ENCODE measurements around the gene SCGN. TPM values are rescaled to one million over a fixed set of nuclear protein-coding genes. Genes with fewer than 3 reads are reported as not detected.

Gene SCGN
- total RNA-seq, 1 experiment from 2014 or later: not detected

DNA sequence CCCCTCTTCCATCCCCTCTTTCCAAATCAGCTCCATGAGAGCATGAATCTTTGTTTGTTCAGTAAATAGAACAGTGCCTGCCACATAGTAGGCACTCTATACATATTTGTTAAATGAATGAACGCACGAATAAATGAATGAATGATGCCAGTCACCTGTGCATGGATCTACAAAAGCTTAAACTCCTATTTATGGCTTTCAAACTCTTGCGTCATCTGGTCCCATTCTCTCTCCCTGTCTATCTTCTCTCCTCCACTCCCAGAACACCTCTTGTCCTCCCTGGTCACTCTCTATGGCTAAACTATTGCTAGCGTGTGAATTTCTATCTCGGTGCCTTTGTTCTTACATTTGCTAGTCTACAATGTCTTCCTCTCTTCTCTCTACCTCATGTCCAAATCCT lies 24.8 kb downstream of the SCGN start:
- DNase-seq (ENCODE audit: low spot score): no peak
- Mint-ChIP-seq H3K27ac (no peak overlapping the region), H3K9me3 (no peaks in the 10 kb centered on the region), H3K36me3 (no peaks in the 10 kb centered on the region), H3K4me3 (no peak overlapping the region), H3K4me1 (no peaks in the 10 kb centered on the region), H3K27me3 (ENCODE audit: low read depth) (no peaks in the 10 kb centered on the region)
- TF ChIP-seq GTF2I (CRISPR knock-in tag; conservative IDR thresholded peaks at IDR 0.05) (no peak), ZNF317 (CRISPR knock-in tag; IDR thresholded peaks at IDR 0.05; ENCODE audit: borderline replicate concordance, low read depth) (no peak), ZNF232 (CRISPR knock-in tag; IDR thresholded peaks at IDR 0.05) (no peak), JAZF1 (CRISPR knock-in tag; IDR thresholded peaks at IDR 0.05) (no peak), IRF2 (CRISPR knock-in tag; IDR thresholded peaks at IDR 0.05; ENCODE audit: borderline replicate concordance, low read depth) (no peak), NR2C2 (CRISPR knock-in tag; IDR thresholded peaks at IDR 0.05) (no peak)
- TF ChIP-seq, protein P1, sequence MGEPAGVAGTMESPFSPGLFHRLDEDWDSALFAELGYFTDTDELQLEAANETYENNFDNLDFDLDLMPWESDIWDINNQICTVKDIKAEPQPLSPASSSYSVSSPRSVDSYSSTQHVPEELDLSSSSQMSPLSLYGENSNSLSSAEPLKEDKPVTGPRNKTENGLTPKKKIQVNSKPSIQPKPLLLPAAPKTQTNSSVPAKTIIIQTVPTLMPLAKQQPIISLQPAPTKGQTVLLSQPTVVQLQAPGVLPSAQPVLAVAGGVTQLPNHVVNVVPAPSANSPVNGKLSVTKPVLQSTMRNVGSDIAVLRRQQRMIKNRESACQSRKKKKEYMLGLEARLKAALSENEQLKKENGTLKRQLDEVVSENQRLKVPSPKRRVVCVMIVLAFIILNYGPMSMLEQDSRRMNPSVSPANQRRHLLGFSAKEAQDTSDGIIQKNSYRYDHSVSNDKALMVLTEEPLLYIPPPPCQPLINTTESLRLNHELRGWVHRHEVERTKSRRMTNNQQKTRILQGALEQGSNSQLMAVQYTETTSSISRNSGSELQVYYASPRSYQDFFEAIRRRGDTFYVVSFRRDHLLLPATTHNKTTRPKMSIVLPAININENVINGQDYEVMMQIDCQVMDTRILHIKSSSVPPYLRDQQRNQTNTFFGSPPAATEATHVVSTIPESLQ (CRISPR knock-in tag; IDR thresholded peaks at IDR 0.05): no peak
- ATAC-seq: no peak
- ChIA-PET CTCF (no interaction called here), POLR2A (no interaction called here)

DNA sequence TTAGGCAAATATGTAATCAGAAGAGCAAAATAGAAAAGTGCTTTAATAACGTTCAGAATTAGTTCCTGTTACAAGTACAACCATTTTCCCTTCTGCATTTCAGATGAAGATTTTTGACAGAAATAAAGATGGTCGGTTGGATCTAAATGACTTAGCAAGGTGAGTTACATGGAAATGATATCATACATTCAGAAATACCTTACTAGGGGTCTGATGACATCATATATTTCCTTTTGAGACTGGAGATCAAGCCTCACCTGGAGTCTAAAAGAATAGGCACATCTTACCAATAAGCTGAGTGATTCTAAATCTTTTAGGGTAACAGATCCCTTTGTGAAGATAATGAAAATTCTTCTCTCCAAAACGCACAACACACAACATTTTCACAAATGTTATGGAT lies 29.8 kb downstream of the SCGN start:
- CTCF ChIA-PET: interaction anchor here (1.1 kb wide), 1 partner anchor 36 kb away, joined by 4 read pairs; no protein-coding TSS in a partner anchor
- Mint-ChIP-seq H3K36me3 (no peaks in the 10 kb centered on the region), H3K4me1 (no peaks in the 10 kb centered on the region), H3K4me3 (no peak overlapping the region), H3K27me3 (ENCODE audit: low read depth) (no peaks in the 10 kb centered on the region), H3K9me3 (peaks cover 3% of the 10 kb centered on the region; the same call in 1 of the 2 replicates), H3K27ac (no peak overlapping the region)
- DNase-seq (ENCODE audit: low spot score) (no peak), ATAC-seq (no peak)
- TF ChIP-seq, protein P2, sequence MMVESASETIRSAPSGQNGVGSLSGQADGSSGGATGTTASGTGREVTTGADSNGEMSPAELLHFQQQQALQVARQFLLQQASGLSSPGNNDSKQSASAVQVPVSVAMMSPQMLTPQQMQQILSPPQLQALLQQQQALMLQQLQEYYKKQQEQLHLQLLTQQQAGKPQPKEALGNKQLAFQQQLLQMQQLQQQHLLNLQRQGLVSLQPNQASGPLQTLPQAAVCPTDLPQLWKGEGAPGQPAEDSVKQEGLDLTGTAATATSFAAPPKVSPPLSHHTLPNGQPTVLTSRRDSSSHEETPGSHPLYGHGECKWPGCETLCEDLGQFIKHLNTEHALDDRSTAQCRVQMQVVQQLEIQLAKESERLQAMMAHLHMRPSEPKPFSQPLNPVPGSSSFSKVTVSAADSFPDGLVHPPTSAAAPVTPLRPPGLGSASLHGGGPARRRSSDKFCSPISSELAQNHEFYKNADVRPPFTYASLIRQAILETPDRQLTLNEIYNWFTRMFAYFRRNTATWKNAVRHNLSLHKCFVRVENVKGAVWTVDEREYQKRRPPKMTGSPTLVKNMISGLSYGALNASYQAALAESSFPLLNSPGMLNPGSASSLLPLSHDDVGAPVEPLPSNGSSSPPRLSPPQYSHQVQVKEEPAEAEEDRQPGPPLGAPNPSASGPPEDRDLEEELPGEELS (CRISPR knock-in tag; IDR thresholded peaks at IDR 0.05): no peak
- TF ChIP-seq, protein P3, sequence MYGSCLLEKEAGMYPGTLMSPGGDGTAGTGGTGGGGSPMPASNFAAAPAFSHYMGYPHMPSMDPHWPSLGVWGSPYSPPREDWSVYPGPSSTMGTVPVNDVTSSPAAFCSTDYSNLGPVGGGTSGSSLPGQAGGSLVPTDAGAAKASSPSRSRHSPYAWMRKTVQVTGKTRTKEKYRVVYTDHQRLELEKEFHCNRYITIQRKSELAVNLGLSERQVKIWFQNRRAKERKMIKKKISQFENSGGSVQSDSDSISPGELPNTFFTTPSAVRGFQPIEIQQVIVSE (CRISPR knock-in tag; IDR thresholded peaks at IDR 0.05; ENCODE audit: borderline replicate concordance): no peak
- TF ChIP-seq PRRX2 (CRISPR knock-in tag; IDR thresholded peaks at IDR 0.05) (no peak), NFYB (CRISPR knock-in tag; conservative IDR thresholded peaks at IDR 0.05; ENCODE audit: low read depth) (no peak), NFE2L1 (CRISPR knock-in tag; IDR thresholded peaks at IDR 0.05) (no peak)
- POLR2A ChIA-PET: no interaction called here

DNA sequence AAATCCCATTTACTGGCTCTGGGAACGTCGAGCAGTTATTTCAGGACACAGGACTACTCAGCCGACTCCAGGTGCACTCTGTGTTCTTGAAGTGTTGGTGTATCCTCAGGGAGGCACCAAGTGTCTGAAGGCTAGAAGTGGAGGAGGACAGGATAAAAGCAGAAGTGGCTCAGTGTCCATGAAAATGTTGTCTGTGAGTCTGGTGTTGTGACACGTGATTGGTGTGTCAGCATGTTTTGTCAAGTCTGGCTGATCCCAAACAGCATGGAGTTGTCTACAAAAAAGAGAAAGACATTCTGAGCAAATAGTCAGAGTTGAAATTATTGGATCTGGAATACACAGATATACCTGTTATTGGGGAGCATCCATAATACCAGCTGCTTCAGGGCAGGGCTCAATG lies 30.3 kb downstream of the SCGN start:
- H3K27me3 Mint-ChIP-seq (ENCODE audit: low read depth): no peaks in the 10 kb centered on the region
- H3K36me3 Mint-ChIP-seq: no peaks in the 10 kb centered on the region
- peaks cover 3% of the 10 kb centered on the region; the same call in 1 of the 2 replicates for H3K9me3 Mint-ChIP-seq
- no peak overlapping the region for H3K4me3 Mint-ChIP-seq
- no peak overlapping the region for H3K27ac Mint-ChIP-seq
- POLR2A ChIA-PET: no interaction called here
- TF ChIP-seq ELF4 (CRISPR knock-in tag; IDR thresholded peaks at IDR 0.05; ENCODE audit: low read depth): no peak
- TF ChIP-seq, protein P4, sequence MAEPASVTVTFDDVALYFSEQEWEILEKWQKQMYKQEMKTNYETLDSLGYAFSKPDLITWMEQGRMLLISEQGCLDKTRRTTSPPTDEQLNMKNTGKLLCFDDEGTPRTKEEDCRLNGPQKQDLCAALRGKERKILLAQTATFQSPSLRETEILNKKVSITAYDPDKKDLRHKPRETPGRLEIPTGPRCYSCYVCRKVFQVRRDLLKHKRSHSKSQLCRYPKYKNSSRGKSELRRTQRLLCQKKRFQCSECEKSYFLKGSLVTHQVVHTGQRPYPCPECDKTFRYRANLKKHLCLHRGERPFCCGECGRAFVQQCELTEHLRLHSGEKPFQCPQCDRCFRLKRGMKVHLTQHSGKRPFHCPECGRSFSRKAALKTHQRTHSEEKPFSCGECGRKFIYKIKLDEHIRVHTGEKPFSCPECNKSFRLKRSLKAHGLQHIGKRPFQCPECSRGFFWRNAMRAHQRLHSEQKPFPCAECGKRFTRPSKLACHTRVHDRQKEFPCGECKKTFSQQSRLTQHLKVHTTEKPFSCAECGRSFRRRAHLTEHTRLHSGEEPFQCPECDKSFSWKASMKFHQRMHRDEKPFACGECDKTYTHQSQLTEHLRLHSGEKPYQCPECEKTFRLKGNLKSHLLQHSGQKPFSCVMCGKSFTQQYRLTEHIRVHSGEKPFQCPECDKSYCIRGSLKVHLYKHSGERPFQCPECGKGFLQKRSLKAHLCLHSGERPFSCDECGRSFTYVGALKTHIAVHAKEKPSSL (CRISPR knock-in tag; conservative IDR thresholded peaks at IDR 0.05): no peak
- TF ChIP-seq, protein P5, sequence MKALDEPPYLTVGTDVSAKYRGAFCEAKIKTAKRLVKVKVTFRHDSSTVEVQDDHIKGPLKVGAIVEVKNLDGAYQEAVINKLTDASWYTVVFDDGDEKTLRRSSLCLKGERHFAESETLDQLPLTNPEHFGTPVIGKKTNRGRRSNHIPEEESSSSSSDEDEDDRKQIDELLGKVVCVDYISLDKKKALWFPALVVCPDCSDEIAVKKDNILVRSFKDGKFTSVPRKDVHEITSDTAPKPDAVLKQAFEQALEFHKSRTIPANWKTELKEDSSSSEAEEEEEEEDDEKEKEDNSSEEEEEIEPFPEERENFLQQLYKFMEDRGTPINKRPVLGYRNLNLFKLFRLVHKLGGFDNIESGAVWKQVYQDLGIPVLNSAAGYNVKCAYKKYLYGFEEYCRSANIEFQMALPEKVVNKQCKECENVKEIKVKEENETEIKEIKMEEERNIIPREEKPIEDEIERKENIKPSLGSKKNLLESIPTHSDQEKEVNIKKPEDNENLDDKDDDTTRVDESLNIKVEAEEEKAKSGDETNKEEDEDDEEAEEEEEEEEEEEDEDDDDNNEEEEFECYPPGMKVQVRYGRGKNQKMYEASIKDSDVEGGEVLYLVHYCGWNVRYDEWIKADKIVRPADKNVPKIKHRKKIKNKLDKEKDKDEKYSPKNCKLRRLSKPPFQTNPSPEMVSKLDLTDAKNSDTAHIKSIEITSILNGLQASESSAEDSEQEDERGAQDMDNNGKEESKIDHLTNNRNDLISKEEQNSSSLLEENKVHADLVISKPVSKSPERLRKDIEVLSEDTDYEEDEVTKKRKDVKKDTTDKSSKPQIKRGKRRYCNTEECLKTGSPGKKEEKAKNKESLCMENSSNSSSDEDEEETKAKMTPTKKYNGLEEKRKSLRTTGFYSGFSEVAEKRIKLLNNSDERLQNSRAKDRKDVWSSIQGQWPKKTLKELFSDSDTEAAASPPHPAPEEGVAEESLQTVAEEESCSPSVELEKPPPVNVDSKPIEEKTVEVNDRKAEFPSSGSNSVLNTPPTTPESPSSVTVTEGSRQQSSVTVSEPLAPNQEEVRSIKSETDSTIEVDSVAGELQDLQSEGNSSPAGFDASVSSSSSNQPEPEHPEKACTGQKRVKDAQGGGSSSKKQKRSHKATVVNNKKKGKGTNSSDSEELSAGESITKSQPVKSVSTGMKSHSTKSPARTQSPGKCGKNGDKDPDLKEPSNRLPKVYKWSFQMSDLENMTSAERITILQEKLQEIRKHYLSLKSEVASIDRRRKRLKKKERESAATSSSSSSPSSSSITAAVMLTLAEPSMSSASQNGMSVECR (CRISPR knock-in tag; IDR thresholded peaks at IDR 0.05; ENCODE audit: borderline replicate concordance): no peak
- TF ChIP-seq ZNF219 (CRISPR knock-in tag; IDR thresholded peaks at IDR 0.05; ENCODE audit: borderline replicate concordance): no peak
- no peak for TF ChIP-seq FOXJ3 (CRISPR knock-in tag; IDR thresholded peaks at IDR 0.05; ENCODE audit: borderline replicate concordance)
- DNase-seq (ENCODE audit: low spot score) (no peak), ATAC-seq (no peak)
- CTCF ChIA-PET: interaction anchor here (0.6 kb wide), 1 partner anchor 459 kb away, joined by 3 read pairs; no protein-coding TSS in a partner anchor
- H3K4me1 Mint-ChIP-seq: no peaks in the 10 kb centered on the region
